Neural progenitor cell (in vitro differentiated cells): ENCODE measurements around the gene TSPAN5. TPM values are rescaled to one million over a fixed set of nuclear protein-coding genes. Genes with fewer than 3 reads are reported as not detected.
A peak's percentile ranks its signal among the peaks of the same experiment; 100 is the strongest.

ENCODE experiments used
- DNase-seq: peaks from one replicate; pipeline ENCODE4 v3.0.0-alpha.2; 2016; ENCODE audit warnings: low spot score
- H2AFZ ChIP-seq: fragments of 200-600 bp; sonication (generic); replicated peaks from 2 replicates; pipeline ENCODE4 v1.6.1; 2016; ENCODE audit warnings: antibody characterized with exemption
- H3F3A ChIP-seq: fragments of 200-600 bp; sonication (generic); 2 replicates; pipeline ENCODE4 v1.6.1; 2016; ENCODE audit warnings: antibody characterized with exemption, low read depth
- H3K27ac ChIP-seq: fragments of 200-600 bp; sonication (generic); 2 replicates; pipeline ENCODE4 v1.5.1; 2016; ENCODE audit warnings: mild to moderate bottlenecking
- H3K27me3 ChIP-seq: fragments of 200-600 bp; sonication (generic); 2 replicates; pipeline ENCODE4 v1.6.1; 2016; ENCODE audit warnings: mild to moderate bottlenecking, moderate library complexity
- H3K36me3 ChIP-seq: fragments of 200-600 bp; sonication (generic); 2 replicates; pipeline ENCODE4 v1.5.1; 2016
- H3K4me1 ChIP-seq: fragments of 200-600 bp; sonication (generic); 2 replicates; pipeline ENCODE4 v1.6.1; 2016; ENCODE audit warnings: mixed run types
- H3K4me2 ChIP-seq: fragments of 200-600 bp; sonication (generic); 2 replicates; pipeline ENCODE4 v1.6.1; 2016
- H3K4me3 ChIP-seq: fragments of 200-600 bp; sonication (generic); 2 replicates; pipeline ENCODE4 v1.5.1; 2016
- H3K79me2 ChIP-seq: fragments of 200-600 bp; sonication (generic); 2 replicates; pipeline ENCODE4 v1.6.1; 2016; ENCODE audit warnings: low read depth
- H3K9ac ChIP-seq: fragments of 200-600 bp; sonication (generic); 2 replicates; pipeline ENCODE4 v1.6.1; 2016
- H3K9me3 ChIP-seq: fragments of 200-600 bp; sonication (generic); 2 replicates; pipeline ENCODE4 v1.5.1; 2016; ENCODE audit warnings: low read depth
- H4K20me1 ChIP-seq: fragments of 200-600 bp; sonication (generic); 2 replicates; pipeline ENCODE4 v1.6.1; 2016; ENCODE audit warnings: low read depth
- H3K27ac Mint-ChIP-seq: 3 replicates; pipeline ENCODE4 v1.8.0; 2021; ENCODE audit warnings: mixed read lengths
- H3K27me3 Mint-ChIP-seq: 2 replicates; pipeline ENCODE4 v1.8.0; 2022; ENCODE audit warnings: low read depth, mild to moderate bottlenecking, inconsistent platforms, moderate library complexity, mixed read lengths; ENCODE audit not compliant: insufficient read depth
- H3K36me3 Mint-ChIP-seq: 3 replicates; pipeline ENCODE4 v1.8.0; 2021; ENCODE audit warnings: mixed read lengths
- H3K4me1 Mint-ChIP-seq: 3 replicates; pipeline ENCODE4 v1.8.0; 2021; ENCODE audit warnings: mixed read lengths
- H3K4me3 Mint-ChIP-seq: 3 replicates; pipeline ENCODE4 v1.8.0; 2021; ENCODE audit warnings: mild to moderate bottlenecking, moderate library complexity, mixed read lengths
- H3K9me3 Mint-ChIP-seq: 3 replicates; pipeline ENCODE4 v1.8.0; 2020; ENCODE audit warnings: mixed read lengths
- EZH2 ChIP-seq: fragments of 200-600 bp; sonication (generic); IDR thresholded peaks from 2 replicates; pipeline ENCODE4 v1.6.1; 2017; ENCODE audit warnings: antibody characterized with exemption, mild to moderate bottlenecking, moderate library complexity
- EZH2phosphoT487 ChIP-seq: fragments of 200-600 bp; sonication (generic); IDR thresholded peaks from 2 replicates; pipeline ENCODE4 v1.6.1; 2017; ENCODE audit warnings: antibody characterized with exemption
- total RNA-seq: library from RNA; depleted of rRNA; stranded (reverse); fragments of >200 nt; gene quantifications from 2 replicates; pipeline ENCODE4 v1.2.3, GENCODE V29; 2015; ENCODE audit warnings: low replicate concordance
- TF ChIP-seq, protein P1 (sequence below): fragments of 200-600 bp; sonication (generic); IDR thresholded peaks from 2 replicates; pipeline ENCODE4 v1.5.1; 2017; ENCODE audit warnings: antibody characterized with exemption, mild to moderate bottlenecking

Gene TSPAN5
- total RNA-seq, 1 donor from 2014 or later, result 34.9 TPM

DNA sequence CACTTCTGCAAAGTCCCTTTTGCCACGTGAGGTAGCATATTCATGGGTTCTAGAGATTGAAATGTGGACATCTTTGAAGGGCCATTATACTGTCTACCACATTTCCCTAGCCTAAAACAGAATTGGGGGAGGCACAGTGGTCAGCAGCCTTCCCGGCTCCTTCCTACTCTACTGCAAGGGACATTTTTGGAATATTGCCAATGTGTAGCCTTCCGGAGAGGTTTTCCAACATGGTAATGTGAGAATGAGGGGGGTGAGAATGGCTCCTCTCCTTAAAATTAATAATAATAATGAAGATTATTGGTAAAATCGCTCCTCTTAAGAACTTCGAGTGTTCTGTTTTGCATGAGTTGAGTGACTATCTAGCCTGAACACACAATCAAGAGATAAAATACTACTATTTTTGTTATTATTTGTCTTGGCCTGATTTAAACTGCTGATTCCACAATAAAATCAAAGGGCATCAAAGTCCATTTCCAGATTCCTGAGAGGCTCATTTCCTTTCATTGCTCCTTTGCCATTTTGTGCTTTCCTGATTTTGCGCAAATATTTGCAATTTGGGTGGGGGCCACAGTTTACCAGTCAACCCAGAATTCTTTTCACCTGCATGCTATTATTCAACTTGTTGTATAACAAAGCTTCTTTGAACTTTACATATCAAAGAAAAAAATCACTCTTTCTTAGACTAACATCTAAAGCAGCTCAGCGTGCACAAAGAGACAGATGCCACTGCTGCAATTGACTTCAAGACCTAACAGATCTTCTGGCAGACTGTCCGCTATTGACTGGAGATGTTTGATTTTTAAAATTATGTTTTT lies 27.0 kb upstream of the TSPAN5 start:
- Histone ChIP-seq H3F3A (no peaks in the 10 kb centered on the region), H2AFZ (no peak overlapping the region), H3K4me1 (peaks cover 6% of the 10 kb centered on the region), H3K4me3 (no peak overlapping the region), H3K27me3 (no peaks in the 10 kb centered on the region), H3K79me2 (no peaks in the 10 kb centered on the region), H3K9ac (no peak overlapping the region), H3K27ac (no peak overlapping the region), H3K9me3 (no peaks in the 10 kb centered on the region), H4K20me1 (no peaks in the 10 kb centered on the region), H3K4me2 (no peak overlapping the region), H3K36me3 (no peaks in the 10 kb centered on the region)
- H3K27ac Mint-ChIP-seq, result no peak overlapping the region
- H3K4me1 Mint-ChIP-seq, result peaks cover 8% of the 10 kb centered on the region
- H3K27me3 Mint-ChIP-seq, result no peaks in the 10 kb centered on the region
- H3K4me3 Mint-ChIP-seq, result no peak overlapping the region
- no peaks in the 10 kb centered on the region for H3K36me3 Mint-ChIP-seq
- no peak for DNase-seq
- TF ChIP-seq EZH2phosphoT487 (no peak), EZH2 (no peak)
- TF ChIP-seq, protein P1, sequence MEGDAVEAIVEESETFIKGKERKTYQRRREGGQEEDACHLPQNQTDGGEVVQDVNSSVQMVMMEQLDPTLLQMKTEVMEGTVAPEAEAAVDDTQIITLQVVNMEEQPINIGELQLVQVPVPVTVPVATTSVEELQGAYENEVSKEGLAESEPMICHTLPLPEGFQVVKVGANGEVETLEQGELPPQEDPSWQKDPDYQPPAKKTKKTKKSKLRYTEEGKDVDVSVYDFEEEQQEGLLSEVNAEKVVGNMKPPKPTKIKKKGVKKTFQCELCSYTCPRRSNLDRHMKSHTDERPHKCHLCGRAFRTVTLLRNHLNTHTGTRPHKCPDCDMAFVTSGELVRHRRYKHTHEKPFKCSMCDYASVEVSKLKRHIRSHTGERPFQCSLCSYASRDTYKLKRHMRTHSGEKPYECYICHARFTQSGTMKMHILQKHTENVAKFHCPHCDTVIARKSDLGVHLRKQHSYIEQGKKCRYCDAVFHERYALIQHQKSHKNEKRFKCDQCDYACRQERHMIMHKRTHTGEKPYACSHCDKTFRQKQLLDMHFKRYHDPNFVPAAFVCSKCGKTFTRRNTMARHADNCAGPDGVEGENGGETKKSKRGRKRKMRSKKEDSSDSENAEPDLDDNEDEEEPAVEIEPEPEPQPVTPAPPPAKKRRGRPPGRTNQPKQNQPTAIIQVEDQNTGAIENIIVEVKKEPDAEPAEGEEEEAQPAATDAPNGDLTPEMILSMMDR, result no peak
- H3K9me3 Mint-ChIP-seq, result no peaks in the 10 kb centered on the region

DNA sequence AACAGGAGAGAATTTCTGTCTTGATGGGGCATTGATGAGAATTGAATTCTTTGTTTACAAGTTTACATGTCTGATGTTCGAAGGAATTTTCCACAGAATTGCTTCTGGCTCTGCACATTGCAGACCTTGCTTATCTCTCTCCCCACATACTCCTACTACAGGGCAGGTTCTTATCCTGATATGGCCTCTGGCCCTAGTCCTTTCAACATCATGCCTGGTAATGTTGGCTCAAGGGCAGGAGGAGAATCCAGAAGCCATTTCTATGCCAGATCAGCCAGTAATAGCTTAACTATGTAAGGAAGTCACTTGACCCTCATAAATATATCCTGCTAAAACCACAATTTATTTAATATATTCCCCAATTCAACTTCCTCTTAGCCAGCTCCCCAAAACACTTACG lies 24.3 kb upstream of the TSPAN5 start:
- no peak overlapping the region for H3K27ac Mint-ChIP-seq
- no peaks in the 10 kb centered on the region for H3K36me3 Mint-ChIP-seq
- H3K36me3 ChIP-seq, result no peaks in the 10 kb centered on the region

DNA sequence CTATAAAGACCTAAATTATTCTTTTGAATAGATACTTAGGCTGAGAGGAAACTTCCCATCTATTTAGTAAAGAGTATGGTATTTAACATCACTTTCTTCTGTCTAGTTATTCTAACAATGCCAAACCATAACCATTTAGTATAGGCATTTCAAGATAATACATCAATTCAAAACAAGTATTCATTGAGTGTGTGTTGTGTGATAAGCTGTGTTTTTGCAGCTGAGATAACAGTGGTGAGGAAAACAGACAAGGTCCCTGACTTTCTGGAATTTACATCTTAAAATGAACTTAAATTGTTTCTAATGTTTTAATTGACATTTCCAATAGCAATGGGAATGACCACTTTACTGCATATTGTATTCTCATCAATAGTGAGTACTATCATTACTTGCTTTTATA lies 22.4 kb upstream of the TSPAN5 start:
- H4K20me1 ChIP-seq, result no peaks in the 10 kb centered on the region
- Mint-ChIP-seq H3K27ac (no peak overlapping the region), H3K27me3 (peaks cover 5% of the 10 kb centered on the region), H3K4me3 (no peak overlapping the region), H3K9me3 (no peaks in the 10 kb centered on the region), H3K4me1 (peaks cover 15% of the 10 kb centered on the region), H3K36me3 (no peaks in the 10 kb centered on the region)
- no peaks in the 10 kb centered on the region for H3K79me2 ChIP-seq
- TF ChIP-seq, protein P1, result no peak
- TF ChIP-seq EZH2 (no peak), EZH2phosphoT487 (no peak)
- peaks cover 19% of the 10 kb centered on the region for H3K4me1 ChIP-seq
- peaks cover 11% of the 10 kb centered on the region for H3F3A ChIP-seq
- no peak for DNase-seq
- H3K9me3 ChIP-seq, result no peaks in the 10 kb centered on the region
- no peak overlapping the region for H3K4me2 ChIP-seq
- no peak overlapping the region for H3K9ac ChIP-seq
- H3K36me3 ChIP-seq, result no peaks in the 10 kb centered on the region
- H3K27me3 ChIP-seq, result no peaks in the 10 kb centered on the region
- H3K4me3 ChIP-seq, result no peak overlapping the region
- H3K27ac ChIP-seq, result no peak overlapping the region
- H2AFZ ChIP-seq, result peak overlapping the region; percentile 35

More for the DNA sequence above, 24.3 kb upstream of the TSPAN5 start:
- Histone ChIP-seq H3K4me3 (no peak overlapping the region), H3F3A (peaks cover 11% of the 10 kb centered on the region), H2AFZ (no peak overlapping the region), H3K27me3 (no peaks in the 10 kb centered on the region), H3K79me2 (no peaks in the 10 kb centered on the region), H3K4me2 (no peak overlapping the region), H3K9ac (no peak overlapping the region), H3K9me3 (no peaks in the 10 kb centered on the region), H4K20me1 (no peaks in the 10 kb centered on the region), H3K4me1 (peaks cover 19% of the 10 kb centered on the region), H3K27ac (no peak overlapping the region)
- no peak for DNase-seq
- Mint-ChIP-seq H3K27me3 (no peaks in the 10 kb centered on the region), H3K4me3 (no peak overlapping the region), H3K4me1 (peaks cover 17% of the 10 kb centered on the region), H3K9me3 (no peaks in the 10 kb centered on the region)
- TF ChIP-seq EZH2 (no peak), EZH2phosphoT487 (no peak)
- TF ChIP-seq, protein P1, result no peak
